K562 (cell line): ENCODE data around the gene MRPS31. TPM values are rescaled to one million over a fixed set of nuclear protein-coding genes. Genes with fewer than 3 reads are reported as not detected.

Source experiments
- CBFB ChIP-seq: sonication (generic); formaldehyde crosslinking; IDR thresholded peaks from 2 replicates; pipeline ENCODE4 v1.4.0; 2020; ENCODE audit warnings: mild to moderate bottlenecking, missing genetic modification reagents
- KDM5B ChIP-seq: fragments of 200-600 bp; sonication (generic); IDR thresholded peaks from 2 replicates; pipeline ENCODE4 v1.6.1; 2012; ENCODE audit warnings: low read depth, mild to moderate bottlenecking, moderate library complexity, low read length, control low read depth, inconsistent platforms; ENCODE audit not compliant: insufficient replicate concordance
- MCM2 ChIP-seq: fragments of 450-650 bp; IDR thresholded peaks from 2 replicates; pipeline ENCODE4 v1.6.1; 2017; ENCODE audit warnings: low read depth, mild to moderate bottlenecking
- MCM3 ChIP-seq: fragments of 450-650 bp; IDR thresholded peaks from 2 replicates; pipeline ENCODE4 v1.6.1; 2016
- MTA3 ChIP-seq: fragments of 450-650 bp; formaldehyde crosslinking; IDR thresholded peaks from 2 replicates; pipeline ENCODE4 v1.6.1; 2017; ENCODE audit warnings: mild to moderate bottlenecking, borderline replicate concordance
- NR4A1 ChIP-seq, 2 experiments: fragments of 250-450 bp in 1 of 2; fragments of 450-650 bp in 1 of 2; sonication (Bioruptor Pico) in 1 of 2; IDR thresholded peaks; 2 replicates each; pipeline versions ENCODE4 v1.4.0 to v1.6.1; 2016 to 2020; ENCODE audit warnings: mild to moderate bottlenecking in 2 of 2, missing compliant biosample characterization in 1 of 2, missing genetic modification characterization in 1 of 2, moderate library complexity in 1 of 2
- SMARCA4 ChIP-seq: fragments of 450-650 bp; IDR thresholded peaks from 2 replicates; pipeline ENCODE4 v1.6.1; 2016
- SMARCA5 ChIP-seq: fragments of 450-650 bp; IDR thresholded peaks from 2 replicates; pipeline ENCODE4 v1.6.1; 2016
- STAG1 ChIP-seq: sonication (generic); formaldehyde crosslinking; IDR thresholded peaks from 2 replicates; pipeline ENCODE4 v1.5.0; 2020; ENCODE audit warnings: missing genetic modification reagents, borderline replicate concordance
- STAT6 ChIP-seq: sonication (generic); formaldehyde crosslinking; IDR thresholded peaks from 2 replicates; pipeline ENCODE4 v1.8.1; 2023; ENCODE audit warnings: mild to moderate bottlenecking, missing genetic modification reagents
- TOE1 ChIP-seq, 2 experiments: fragments of 450-650 bp in 1 of 2; sonication (generic) in 1 of 2; formaldehyde crosslinking in 1 of 2; IDR thresholded peaks; 2 replicates each; pipeline versions ENCODE4 v1.7.1 to v1.8.0; 2016 to 2022; ENCODE audit warnings: borderline replicate concordance in 2 of 2, mild to moderate bottlenecking in 2 of 2, antibody characterized with exemption in 1 of 2, inconsistent platforms in 1 of 2, low read depth in 1 of 2, missing genetic modification reagents in 1 of 2, moderate library complexity in 1 of 2
- ZBED1 ChIP-seq: IDR thresholded peaks from 2 replicates; pipeline ENCODE4 v1.6.1; 2014
- ZC3H4 ChIP-seq: sonication (generic); formaldehyde crosslinking; IDR thresholded peaks from 2 replicates; pipeline ENCODE4 v1.9.0; 2021; ENCODE audit warnings: missing genetic modification reagents, borderline replicate concordance
- ZFP91 ChIP-seq: sonication (generic); formaldehyde crosslinking; IDR thresholded peaks from 2 replicates; pipeline ENCODE4 v1.8.0; 2022; ENCODE audit warnings: mild to moderate bottlenecking, missing genetic modification reagents
- ZNF518B ChIP-seq: fragments of 250-450 bp; sonication (Bioruptor Pico); IDR thresholded peaks from 2 replicates; pipeline ENCODE4 v1.5.0; 2021; ENCODE audit warnings: mild to moderate bottlenecking, moderate library complexity
- polyA plus RNA-seq, 8 experiments: library from polyadenylated mRNA; depleted of rRNA in 4 of 8; stranded (reverse) in 5 of 8; unstranded in 3 of 8; fragments of >200 nt; fragmentation: Nextera tagmentation in 2 of 8; fragmentation: Illumina TruSeq in 1 of 8; extraction: Ambion mirVana in 2 of 8; extraction: Trizol in 1 of 8; gene quantifications; 2 replicates each; pipeline versions ENCODE4 v1.2.1 to v1.2.3, GENCODE V29; 2011 to 2014; ENCODE audit warnings: inconsistent platforms in 1 of 8, missing spikeins in 1 of 8
- total RNA-seq, 7 experiments: library from RNA; depleted of rRNA in 6 of 7; stranded (reverse); fragments of >200 nt in 6 of 7; fragmentation: Illumina TruSeq in 2 of 7; extraction: Trizol in 2 of 7; gene quantifications; 2 replicates each; pipeline versions ENCODE4 v1.2.1 to v1.2.3, GENCODE V29; 2011 to 2021; ENCODE audit warnings: low replicate concordance in 1 of 7

The MRPS31 gene
- total and polyA plus RNA-seq, 9 of the 15 experiments (the other 6 are each of a cell fraction or from before 2014, with no cell fraction given), result 20.3 to 57.8 (median 37.1) TPM

GRCh38 chr13:40789275-40790153 is 18.5 kb upstream of the MRPS31 start, which contains the start of gene SLC25A15 (continued):
- TF ChIP-seq TOE1 (IDR thresholded peaks at IDR 0.05; ENCODE audit: borderline replicate concordance) (no peak), TOE1 (CRISPR knock-in tag; IDR thresholded peaks at IDR 0.05; ENCODE audit: borderline replicate concordance, low read depth) (no peak), MCM3 (no peak), ZC3H4 (CRISPR knock-in tag) (no peak), MTA3 (0 out of 2 replicates have a peak, but pooled peaks have one; percentile 35), CBFB (CRISPR knock-in tag) (no peak), KDM5B (peak; percentile 42), STAG1 (no peak), ZNF518B (CRISPR knock-in tag) (no peak), NR4A1 (CRISPR knock-in tag; IDR thresholded peaks at IDR 0.05) (no peak), NR4A1 (tag; IDR thresholded peaks at IDR 0.05) (no peak), ZBED1 (no peak), STAT6 (CRISPR knock-in tag) (no peak), SMARCA5 (no peak), ZFP91 (CRISPR knock-in tag) (no peak), MCM2 (no peak), SMARCA4 (no peak)
